OCI-LY7 (cell line): ENCODE measurements around the gene CDK5. TPM values are rescaled to one million over a fixed set of nuclear protein-coding genes. Genes with fewer than 3 reads are reported as not detected.

Experiments used
- BruUV-seq: library from RNA; stranded (reverse); fragments of 400-500 nt; replicated peaks from 2 replicates; lab custom pipeline; 2021; lab: Mats Ljungman, UMichigan
- CTCF ChIA-PET: fragments of 300-600 bp; sonication (Branson Sonifier 250); formaldehyde crosslinking; loops from one replicate; lab custom pipeline; 2022; ENCODE audit warnings: antibody characterized with exemption; ENCODE audit not compliant: unreplicated experiment; lab: Charles Lee
- POLR2A ChIA-PET: fragments of 300-600 bp; sonication (Branson Sonifier 250); formaldehyde crosslinking; loops from one replicate; lab custom pipeline; 2022; ENCODE audit warnings: antibody characterized with exemption; lab: Charles Lee
- DNase-seq: peaks from one replicate; pipeline ENCODE4 v3.0.0-alpha.2; 2015; ENCODE audit warnings: low spot score
- H2AFZ ChIP-seq: fragments of 200-600 bp; sonication (generic), shearing (Covaris generic); 2 replicates; pipeline ENCODE4 v1.6.1; 2014; ENCODE audit warnings: mild to moderate bottlenecking, antibody characterized with exemption, low read length, moderate library complexity
- H3K27ac ChIP-seq: fragments of 200-600 bp; sonication (generic); 2 replicates; pipeline ENCODE4 v1.5.1; 2014; ENCODE audit warnings: mixed run types, low read depth, mild to moderate bottlenecking, moderate library complexity, low read length, inconsistent platforms; ENCODE audit not compliant: poor library complexity, severe bottlenecking
- H3K36me3 ChIP-seq: fragments of 200-600 bp; sonication (generic); 2 replicates; pipeline ENCODE4 v1.6.1; 2014; ENCODE audit warnings: mild to moderate bottlenecking, antibody characterized with exemption, low read length, moderate library complexity, mixed read lengths; ENCODE audit not compliant: insufficient read depth
- H3K4me1 ChIP-seq: fragments of 200-600 bp; sonication (generic); 2 replicates; pipeline ENCODE4 v1.5.1; 2014; ENCODE audit warnings: mild to moderate bottlenecking, low read length; ENCODE audit not compliant: insufficient read depth, poor library complexity, severe bottlenecking
- H3K4me2 ChIP-seq: fragments of 200-600 bp; sonication (generic); 2 replicates; pipeline ENCODE4 v1.6.1; 2014; ENCODE audit warnings: mild to moderate bottlenecking, low read length
- H3K4me3 ChIP-seq: fragments of 200-600 bp; sonication (generic); 2 replicates; pipeline ENCODE4 v1.5.1; 2014; ENCODE audit warnings: mild to moderate bottlenecking, low read depth, low read length; ENCODE audit not compliant: poor library complexity, severe bottlenecking
- H3K79me2 ChIP-seq: fragments of 200-600 bp; sonication (generic); 2 replicates; pipeline ENCODE4 v1.6.1; 2016; ENCODE audit warnings: low read depth, mild to moderate bottlenecking, low read length, moderate library complexity, mixed read lengths; ENCODE audit not compliant: insufficient read depth
- H3K9me2 ChIP-seq: fragments of 200-600 bp; sonication (generic); 2 replicates; pipeline ENCODE4 v1.6.1; 2016; ENCODE audit warnings: mild to moderate bottlenecking, low read length, mixed read lengths; ENCODE audit not compliant: insufficient read depth
- H3K9me3 ChIP-seq: fragments of 200-600 bp; sonication (generic); 2 replicates; pipeline ENCODE4 v1.6.1; 2014; ENCODE audit warnings: mild to moderate bottlenecking, mixed run types, low read length, mixed read lengths
- H4K20me1 ChIP-seq: fragments of 200-600 bp; sonication (generic); 2 replicates; pipeline ENCODE4 v1.6.1; 2014; ENCODE audit warnings: mild to moderate bottlenecking, antibody characterized with exemption, low read length, moderate library complexity, mixed read lengths; ENCODE audit not compliant: insufficient read depth
- CTCF ChIP-seq: fragments of 200-600 bp; sonication (generic); conservative IDR thresholded peaks from 2 replicates; pipeline ENCODE4 v1.5.1; 2014; ENCODE audit warnings: mild to moderate bottlenecking, antibody characterized with exemption, low read length, moderate library complexity, mixed read lengths
- EZH2phosphoT487 ChIP-seq: fragments of 200-600 bp; sonication (generic); IDR thresholded peaks from 2 replicates; pipeline ENCODE4 v1.6.1; 2018; ENCODE audit warnings: low read depth, borderline replicate concordance, mild to moderate bottlenecking, mixed run types, antibody characterized with exemption, low read length, moderate library complexity, mixed read lengths
- intact Hi-C: fragments of 100-400 bp; cut with micrococcal nuclease; formaldehyde crosslinking; loops from one replicate; pipeline ENCODE4 v1.10.0; 2022; ENCODE audit not compliant: unreplicated experiment
- total RNA-seq, 2 experiments: library from RNA; depleted of rRNA in 1 of 2; stranded (reverse); fragments of >200 nt in 1 of 2; shearing (Covaris generic) in 1 of 2; gene quantifications; 2 replicates each; pipeline ENCODE4 v1.2.3, GENCODE V29; 2014 to 2022

Gene CDK5
- total RNA-seq, 2 experiments from 2014 or later, result 23.7 to 30.9 TPM

- ChIA-PET CTCF (interaction anchor here (0.6 to 1.1 kb wide), 2 partner anchors 27 to 1060 kb away, joined by 3 to 4 read pairs; no protein-coding TSS in a partner anchor), POLR2A (interaction anchor here (0.7 to 1.3 kb wide), 5 partner anchors 8 to 51 kb away, joined by 3 read pairs; partner anchors contain the start of genes ABCB8 and TMUB1)
- H2AFZ ChIP-seq, result peak overlapping the region; percentile 87; the same call in 1 of the 2 replicates
- intact Hi-C loops, result loop anchor here (1.0 kb wide), 1 partner anchor 30 kb away; the partner anchor contains the start of gene ABCB8
- H3K9me2 ChIP-seq, result no peaks in the 10 kb centered on the region
- DNase-seq, result peak; percentile 99
- H4K20me1 ChIP-seq, result no peaks in the 10 kb centered on the region
- H3K36me3 ChIP-seq, result peaks cover 8% of the 10 kb centered on the region
- BruUV-seq, result no TSS peak
- no peak for TF ChIP-seq CTCF
- TF ChIP-seq EZH2phosphoT487, result no peak
- peak overlapping the region; percentile 98 for H3K4me3 ChIP-seq
- peaks cover 14% of the 10 kb centered on the region; the same call in 1 of the 2 replicates for H3K79me2 ChIP-seq
- peak overlapping the region; percentile 98 for H3K4me2 ChIP-seq
- peak overlapping the region; percentile 70 for H3K27ac ChIP-seq
- H3K9me3 ChIP-seq, result no peaks in the 10 kb centered on the region
- peaks cover 37% of the 10 kb centered on the region for H3K4me1 ChIP-seq
Measured at GRCh38 chr7:151057989-151058780, 488 bp upstream of the CDK5 start.

GRCh38 chr7:151056666-151057505, 811 bp downstream of the CDK5 start:
- no peaks in the 10 kb centered on the region for H3K9me3 ChIP-seq
- peak overlapping the region; percentile 61; the same call in 1 of the 2 replicates for H2AFZ ChIP-seq
- H3K36me3 ChIP-seq, result peaks cover 1% of the 10 kb centered on the region
- H4K20me1 ChIP-seq, result no peaks in the 10 kb centered on the region
- H3K79me2 ChIP-seq, result peaks cover 14% of the 10 kb centered on the region; the same call in 1 of the 2 replicates
- ChIA-PET CTCF (interaction anchor here (1.1 kb wide), 1 partner anchor 28 kb away, joined by 4 read pairs; no protein-coding TSS in a partner anchor), POLR2A (interaction anchor here (0.7 kb wide), 1 partner anchor 52 kb away, joined by 3 read pairs; no protein-coding TSS in a partner anchor)
- H3K27ac ChIP-seq, result no peak overlapping the region
- intact Hi-C loops, result no loop called here
- H3K4me3 ChIP-seq, result peak overlapping the region; percentile 98
- DNase-seq, result no peak
- H3K9me2 ChIP-seq, result no peaks in the 10 kb centered on the region
- BruUV-seq, result no TSS peak
- TF ChIP-seq EZH2phosphoT487, result no peak
- no peak for TF ChIP-seq CTCF
- peak overlapping the region; percentile 88 for H3K4me2 ChIP-seq
- peaks cover 40% of the 10 kb centered on the region for H3K4me1 ChIP-seq
